Progenitor cell of endocrine pancreas (in vitro differentiated cells): Measurements from ENCODE around the gene SLC9A9. TPM values are rescaled to one million over a fixed set of nuclear protein-coding genes. Genes with fewer than 3 reads are reported as not detected.
"Not testable (repeated sequence)": the region's sequence is repeated elsewhere in the genome, so short reads cannot be mapped to it uniquely, and the experiment has no call there.

Source experiments
- DNase-seq: peaks from one replicate; pipeline ENCODE4 v3.0.0; 2021; ENCODE audit warnings: low spot score; ENCODE audit not compliant: unreplicated experiment
- H3K27ac Mint-ChIP-seq: 2 replicates; pipeline ENCODE4 v1.8.0; 2021; ENCODE audit warnings: mild to moderate bottlenecking, moderate library complexity, mixed read lengths
- H3K27me3 Mint-ChIP-seq: 2 replicates; pipeline ENCODE4 v1.8.0; 2021; ENCODE audit warnings: mixed read lengths
- H3K36me3 Mint-ChIP-seq: 2 replicates; pipeline ENCODE4 v1.8.0; 2022; ENCODE audit warnings: mixed read lengths; ENCODE audit not compliant: insufficient read depth
- H3K4me1 Mint-ChIP-seq: 2 replicates; pipeline ENCODE4 v1.8.0; 2021; ENCODE audit warnings: low read depth, mixed read lengths
- H3K4me3 Mint-ChIP-seq: 2 replicates; pipeline ENCODE4 v1.8.0; 2021; ENCODE audit warnings: low read depth, mild to moderate bottlenecking, moderate library complexity, mixed read lengths
- H3K9me3 Mint-ChIP-seq: 2 replicates; pipeline ENCODE4 v1.8.0; 2021; ENCODE audit warnings: low read depth, mixed read lengths
- CTCF ChIP-seq: fragments of 200-600 bp; sonication (generic); IDR thresholded peaks from one replicate; pipeline ENCODE4 v1.5.0; 2021; ENCODE audit warnings: antibody characterized with exemption, mild to moderate bottlenecking; ENCODE audit not compliant: unreplicated experiment
- total RNA-seq: library from RNA; stranded (reverse); gene quantifications from 2 replicates; pipeline ENCODE4 v1.2.1, GENCODE V29; 2021

Gene SLC9A9
- total RNA-seq, 1 donor from 2014 or later: 0.17 TPM

GRCh38 chr3:143808030-143808429 is 40.2 kb downstream of the SLC9A9 start:
- H3K4me3 Mint-ChIP-seq: no peak overlapping the region
- H3K27me3 Mint-ChIP-seq: no peaks in the 10 kb centered on the region
- H3K9me3 Mint-ChIP-seq: no peaks in the 10 kb centered on the region
- no peak overlapping the region for H3K27ac Mint-ChIP-seq
- H3K36me3 Mint-ChIP-seq: no peaks in the 10 kb centered on the region
- H3K4me1 Mint-ChIP-seq: no peaks in the 10 kb centered on the region
- no peak for TF ChIP-seq CTCF
- no peak for DNase-seq

GRCh38 chr3:143806038-143806437 is 42.2 kb downstream of the SLC9A9 start:
- H3K36me3 Mint-ChIP-seq: no peaks in the 10 kb centered on the region
- no peak for TF ChIP-seq CTCF
- H3K4me3 Mint-ChIP-seq: no peak overlapping the region
- H3K27ac Mint-ChIP-seq: no peak overlapping the region
- no peak for DNase-seq
- H3K4me1 Mint-ChIP-seq: no peaks in the 10 kb centered on the region
- no peaks in the 10 kb centered on the region for H3K27me3 Mint-ChIP-seq
- H3K9me3 Mint-ChIP-seq: no peaks in the 10 kb centered on the region

DNA sequence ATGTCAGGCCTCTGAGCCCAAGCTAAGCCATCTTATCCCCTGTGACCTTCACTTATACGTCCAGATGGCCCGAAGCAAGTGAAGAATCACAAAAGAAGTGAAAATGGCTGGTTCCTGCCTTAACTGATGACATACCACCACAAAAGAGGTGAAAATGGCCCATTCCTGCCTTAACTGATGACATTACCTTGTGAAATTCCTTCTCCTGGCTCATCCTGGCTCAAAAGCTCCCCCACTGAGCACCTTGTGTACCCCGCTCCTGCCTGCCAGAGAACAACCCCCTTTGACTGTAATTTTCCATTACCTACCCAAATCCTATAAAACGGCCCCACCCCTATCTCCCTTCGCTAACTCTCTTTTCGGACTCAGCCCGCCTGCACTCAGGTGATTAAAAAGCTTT is 42.8 kb downstream of the SLC9A9 start:
- H3K9me3 Mint-ChIP-seq, H3K27ac Mint-ChIP-seq, H3K36me3 Mint-ChIP-seq: not testable (repeated sequence)

DNA sequence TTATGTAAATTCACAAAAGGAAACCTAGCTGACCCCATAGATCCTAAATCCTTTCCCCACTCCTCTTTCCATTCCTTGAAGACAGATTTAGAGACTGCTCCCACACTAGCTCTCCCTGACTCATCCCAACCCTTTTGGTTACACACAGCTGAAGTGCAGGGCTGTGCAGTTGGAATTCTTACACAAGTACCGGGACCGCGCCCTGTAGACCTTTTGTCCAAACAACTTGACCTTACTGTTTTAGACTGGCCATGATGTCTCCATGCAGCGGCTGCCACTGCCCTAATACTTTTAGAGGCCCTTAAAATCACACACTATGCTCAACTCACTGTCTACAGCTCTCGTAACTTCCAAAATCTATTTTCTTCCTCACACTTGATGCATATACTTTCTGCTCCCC is 47.2 kb downstream of the SLC9A9 start:
- not testable (repeated sequence) for DNase-seq, H3K27me3 Mint-ChIP-seq, H3K4me1 Mint-ChIP-seq, H3K27ac Mint-ChIP-seq, H3K9me3 Mint-ChIP-seq, H3K4me3 Mint-ChIP-seq, H3K36me3 Mint-ChIP-seq

More for the DNA sequence above, 42.8 kb downstream of the SLC9A9 start:
- H3K4me1 Mint-ChIP-seq, DNase-seq, H3K4me3 Mint-ChIP-seq, H3K27me3 Mint-ChIP-seq: not testable (repeated sequence)

GRCh38 chr3:143798151-143798550 is 50.1 kb downstream of the SLC9A9 start:
- not testable (repeated sequence) for H3K4me1 Mint-ChIP-seq, H3K4me3 Mint-ChIP-seq, DNase-seq, H3K27ac Mint-ChIP-seq, H3K36me3 Mint-ChIP-seq, H3K27me3 Mint-ChIP-seq, H3K9me3 Mint-ChIP-seq

DNA sequence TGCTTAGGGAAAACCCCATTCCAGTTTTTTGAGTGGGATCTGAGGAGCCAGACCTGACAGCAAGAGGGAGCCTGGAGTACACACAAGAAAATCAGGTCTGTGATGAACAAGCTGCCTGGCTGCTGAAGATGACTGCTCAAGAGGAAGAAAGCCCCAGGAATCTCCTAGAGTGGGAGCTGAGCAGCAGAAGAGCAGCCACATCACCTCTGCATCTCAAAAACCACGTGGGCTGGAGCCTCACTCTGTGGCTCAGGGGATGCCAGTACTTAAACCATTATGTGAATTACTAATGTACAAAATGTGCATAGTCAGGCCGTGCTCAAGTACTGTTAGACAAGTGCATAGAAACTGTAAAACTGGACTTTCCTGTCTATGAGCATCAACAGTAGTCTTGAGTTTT is 52.4 kb downstream of the SLC9A9 start:
- Mint-ChIP-seq H3K4me3 (no peak overlapping the region), H3K27ac (no peak overlapping the region), H3K36me3 (no peaks in the 10 kb centered on the region), H3K9me3 (peaks cover 4% of the 10 kb centered on the region), H3K4me1 (no peaks in the 10 kb centered on the region), H3K27me3 (no peaks in the 10 kb centered on the region)
- DNase-seq: no peak
- no peak for TF ChIP-seq CTCF

- H3K4me3 Mint-ChIP-seq: no peak overlapping the region
- H3K9me3 Mint-ChIP-seq: peaks cover 4% of the 10 kb centered on the region
- TF ChIP-seq CTCF: no peak
- H3K36me3 Mint-ChIP-seq: no peaks in the 10 kb centered on the region
- H3K27me3 Mint-ChIP-seq: no peaks in the 10 kb centered on the region
- H3K4me1 Mint-ChIP-seq: no peaks in the 10 kb centered on the region
- no peak for DNase-seq
- no peak overlapping the region for H3K27ac Mint-ChIP-seq
Observed at GRCh38 chr3:143794793-143795462, 53.3 kb downstream of the SLC9A9 start.
